GM12878 (cell line): ENCODE results near the gene USP38. TPM values are rescaled to one million over a fixed set of nuclear protein-coding genes. Genes with fewer than 3 reads are reported as not detected.

ENCODE experiments used
- ATAC-seq: fragments of 200-7000 bp; cut with Tn5 transposase; 3 replicates; pipeline ENCODE4 v1.9.1; 2020; ENCODE audit warnings: mild to moderate bottlenecking, moderate library complexity
- BruUV-seq: library from RNA; stranded (reverse); fragments of 400-500 nt; replicated peaks from 2 replicates; lab custom pipeline; 2021; lab: Mats Ljungman, UMichigan
- CTCF ChIA-PET: fragments of 300-600 bp; sonication (Branson Sonifier 250); formaldehyde crosslinking; extraction: SDS; loops from one replicate; lab custom pipeline; 2021; ENCODE audit warnings: inconsistent platforms; lab: Yijun Ruan, JAX
- POLR2A ChIA-PET: fragments of 350-600 bp; formaldehyde crosslinking; extraction: SDS; loops from one replicate; lab custom pipeline; 2021; ENCODE audit warnings: inconsistent platforms; lab: Charles Lee
- RAD21 ChIA-PET: fragments of 300-600 bp; sonication (Branson Sonifier 250); formaldehyde crosslinking; loops from one replicate; lab custom pipeline; 2023; ENCODE audit warnings: antibody characterized with exemption; ENCODE audit not compliant: unreplicated experiment; lab: Charles Lee
- SMC1A ChIA-PET: fragments of 300-600 bp; sonication (Branson Sonifier 250); formaldehyde crosslinking; loops from one replicate; lab custom pipeline; 2023; ENCODE audit not compliant: unreplicated experiment, uncharacterized antibody; lab: Charles Lee
- DNase-seq: peaks from one replicate; pipeline ENCODE4 v3.0.0-alpha.2; 2011; ENCODE audit warnings: low read depth, low spot score
- FAIRE-seq: peaks from 3 replicates; lab custom pipeline; 2011; peaks lifted over from hg19 to GRCh38; lab: Jason Lieb, UNC
- H2AFZ ChIP-seq: 2 replicates; pipeline ENCODE4 v1.6.0; 2011; ENCODE audit warnings: low read depth, low read length, control low read depth; ENCODE audit not compliant: control insufficient read depth
- H3K27ac ChIP-seq: 2 replicates; pipeline ENCODE4 v1.5.1; 2011; ENCODE audit warnings: control low read depth; ENCODE audit not compliant: control insufficient read depth, insufficient read depth
- H3K27me3 ChIP-seq, 2 experiments: replicated peaks in 1 of 2; 2 replicates each; pipeline versions ENCODE4 v1.6.0 to v1.6.1; 2011; ENCODE audit warnings: low read length in 1 of 2; ENCODE audit not compliant: control insufficient read depth in 2 of 2, insufficient read depth in 2 of 2
- H3K36me3 ChIP-seq, 2 experiments: 2 replicates each; pipeline ENCODE4 v1.5.1; 2011; ENCODE audit warnings: low read length in 1 of 2; ENCODE audit not compliant: control insufficient read depth in 2 of 2, insufficient read depth in 2 of 2
- H3K4me1 ChIP-seq: 2 replicates; pipeline ENCODE4 v1.6.1; 2011; ENCODE audit warnings: mild to moderate bottlenecking, low read length, moderate library complexity, mixed read lengths; ENCODE audit not compliant: control insufficient read depth, insufficient read depth
- H3K4me2 ChIP-seq: 2 replicates; pipeline ENCODE4 v1.6.0; 2011; ENCODE audit warnings: control low read depth; ENCODE audit not compliant: control insufficient read depth, insufficient read depth
- H3K4me3 ChIP-seq: fragments of 200-600 bp; sonication (generic); 2 replicates; pipeline ENCODE4 v1.5.1; 2016
- H3K79me2 ChIP-seq: 2 replicates; pipeline ENCODE4 v1.6.0; 2011; ENCODE audit warnings: low read length; ENCODE audit not compliant: control insufficient read depth, insufficient read depth
- H3K9ac ChIP-seq: 2 replicates; pipeline ENCODE4 v1.8.0; 2011; ENCODE audit warnings: low read length, control low read depth, mixed read lengths; ENCODE audit not compliant: control insufficient read depth, insufficient read depth
- H3K9me3 ChIP-seq: replicated peaks from 3 replicates; pipeline ENCODE4 v1.5.1; 2011; ENCODE audit warnings: mild to moderate bottlenecking, low read length; ENCODE audit not compliant: control insufficient read depth, insufficient read depth
- H4K20me1 ChIP-seq: 2 replicates; pipeline ENCODE4 v1.6.0; 2011; ENCODE audit not compliant: control insufficient read depth, insufficient read depth
- CHD1 ChIP-seq: IDR thresholded peaks from 2 replicates; pipeline ENCODE4 v1.6.1; 2012; ENCODE audit warnings: low read depth, low read length, improper control_type of control experiment
- KLF5 ChIP-seq: fragments of 450-650 bp; IDR thresholded peaks from 2 replicates; pipeline ENCODE4 v1.6.1; 2014; ENCODE audit warnings: mild to moderate bottlenecking; ENCODE audit not compliant: partially characterized antibody
- MEF2A ChIP-seq: IDR thresholded peaks from 2 replicates; pipeline ENCODE4 v1.6.1; 2011; ENCODE audit warnings: low read depth, mild to moderate bottlenecking, low read length, moderate library complexity; ENCODE audit not compliant: insufficient read depth
- NR2C1 ChIP-seq: fragments of 450-650 bp; IDR thresholded peaks from 2 replicates; pipeline ENCODE4 v1.6.1; 2017; ENCODE audit warnings: antibody characterized with exemption, mild to moderate bottlenecking, moderate library complexity
- PML ChIP-seq: IDR thresholded peaks from 2 replicates; pipeline ENCODE4 v1.6.1; 2012; ENCODE audit warnings: low read length, inconsistent platforms
- RBBP5 ChIP-seq: fragments of 200-600 bp; sonication (generic); conservative IDR thresholded peaks from 2 replicates; pipeline ENCODE4 v1.6.1; 2016
- RFX5 ChIP-seq: IDR thresholded peaks from 2 replicates; pipeline ENCODE4 v1.6.1; 2011; ENCODE audit warnings: low read depth, low read length, improper control_type of control experiment
- YY1 ChIP-seq: IDR thresholded peaks from 2 replicates; pipeline ENCODE4 v1.6.1; 2011; ENCODE audit warnings: low read depth, mild to moderate bottlenecking, low read length
- WGBS: methylation state at CpG from one replicate; pipeline ENCODE4 v1.1.6; 2016; ENCODE audit warnings: low lambda C conversion rate; ENCODE audit not compliant: insufficient replicate concordance, insufficient coverage; ENCODE audit errors: missing lambda C conversion rate; 5-methylcytosine and 5-hydroxymethylcytosine counted together
- in situ Hi-C: fragments of 300-500 bp; cut with MboI; formaldehyde crosslinking; loops from 9 replicates; pipeline ENCODE4 v1.14.3; 2018; ENCODE audit warnings: mixed read lengths
- intact Hi-C: fragments of 100-400 bp; cut with micrococcal nuclease; formaldehyde crosslinking; loops from one replicate; pipeline ENCODE4 v1.14.2; 2022; ENCODE audit not compliant: unreplicated experiment
- polyA plus RNA-seq, 11 experiments: library from polyadenylated mRNA; depleted of rRNA in 4 of 11; unstranded in 6 of 11; stranded (reverse) in 5 of 11; fragments of >200 nt; fragmentation: Nextera tagmentation in 4 of 11; fragmentation: Illumina TruSeq in 1 of 11; extraction: Ambion mirVana in 4 of 11; extraction: Trizol in 1 of 11; gene quantifications; 1 replicate in 1 of 11; 2 replicates in 10 of 11; pipeline versions ENCODE4 v1.2.1 to v1.2.3, GENCODE V29; 2011 to 2016; ENCODE audit warnings: inconsistent platforms in 2 of 11, missing spikeins in 2 of 11, low read depth in 1 of 11
- total RNA-seq, 4 experiments: library from RNA; depleted of rRNA in 3 of 4; stranded (reverse); fragments of >200 nt in 3 of 4; fragmentation: Illumina TruSeq in 1 of 4; extraction: Trizol in 1 of 4; gene quantifications; 2 replicates each; pipeline versions ENCODE4 v1.2.1 to v1.2.3, GENCODE V29; 2013 to 2021
- TF ChIP-seq, protein P1 (sequence below): fragments of 450-650 bp; IDR thresholded peaks from 2 replicates; pipeline ENCODE4 v1.6.1; 2016; ENCODE audit warnings: mild to moderate bottlenecking, moderate library complexity, borderline replicate concordance
- TF ChIP-seq, protein P2 (sequence below): fragments of 450-650 bp; IDR thresholded peaks from 2 replicates; pipeline ENCODE4 v1.6.1; 2017; ENCODE audit warnings: mild to moderate bottlenecking, moderate library complexity
- TF ChIP-seq, protein P3 (sequence below): fragments of 450-650 bp; IDR thresholded peaks from 2 replicates; pipeline ENCODE4 v1.6.1; 2017; ENCODE audit warnings: borderline replicate concordance

USP38 gene
- total and polyA plus RNA-seq, 10 of the 15 experiments (the other 5 are each of a cell fraction or from before 2014, with no cell fraction given) = 4.4 to 19.0 (median 14.7) TPM

DNA sequence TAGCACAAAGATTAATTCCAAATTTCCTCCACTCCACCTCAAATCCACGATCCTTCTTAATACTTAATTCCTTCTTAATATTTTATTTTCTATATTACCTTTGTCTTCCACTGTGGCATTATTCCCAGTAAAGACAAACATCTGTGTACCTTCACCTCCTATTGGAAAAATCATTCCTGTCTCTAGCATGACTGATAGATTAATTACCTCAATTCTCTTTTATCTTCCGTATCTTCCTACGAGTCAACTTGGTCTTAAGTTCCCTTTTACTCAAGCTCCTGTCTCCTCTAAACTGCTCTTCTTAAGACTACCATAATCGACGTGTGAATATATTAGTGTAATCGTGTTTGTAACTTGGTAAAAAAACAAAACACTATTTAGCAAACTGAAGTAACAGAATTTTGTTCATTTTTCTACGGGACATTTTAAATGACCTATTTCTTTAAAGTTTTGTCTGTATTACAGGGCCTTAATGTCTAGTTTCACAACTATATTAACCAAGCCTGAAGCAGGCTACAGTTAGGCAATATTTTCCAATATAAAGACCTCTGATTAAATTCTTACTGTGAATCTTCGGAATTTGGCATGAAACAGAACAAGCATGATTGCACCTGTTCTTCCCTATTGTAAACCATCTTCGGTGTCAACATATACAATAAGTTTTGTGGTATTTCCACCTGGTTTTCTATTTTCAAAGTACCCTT is 1.1 kb upstream of the USP38 start:
- Histone ChIP-seq H3K36me3 (no peaks in the 10 kb centered on the region), H3K9me3 (no peaks in the 10 kb centered on the region), H3K79me2 (peaks cover 56% of the 10 kb centered on the region), H3K4me1 (no peaks in the 10 kb centered on the region), H3K27me3 (no peaks in the 10 kb centered on the region), H3K27ac (peak overlapping the region; percentile 77), H3K4me3 (peak overlapping the region; percentile 87), H3K4me2 (peak overlapping the region; percentile 86), H2AFZ (peak overlapping the region; percentile 96), H3K9ac (peak overlapping the region; percentile 71), H4K20me1 (no peaks in the 10 kb centered on the region)
- SMC1A ChIA-PET = interaction anchor here (1.0 kb wide), 1 partner anchor 192 kb away, joined by 4 read pairs; no protein-coding TSS in a partner anchor
- POLR2A ChIA-PET = no interaction called here
- no peak for DNase-seq
- WGBS = 50% methylated on average over 9 of the region's 9 CpGs
- RAD21 ChIA-PET = no interaction called here
- intact Hi-C loops = no loop called here
- no peak for FAIRE-seq
- no peak for ATAC-seq
- TF ChIP-seq RFX5 (no peak), MEF2A (no peak), YY1 (no peak), PML (no peak), RBBP5 (no peak), KLF5 (no peak), CHD1 (no peak), NR2C1 (no peak)
- TF ChIP-seq, protein P1, sequence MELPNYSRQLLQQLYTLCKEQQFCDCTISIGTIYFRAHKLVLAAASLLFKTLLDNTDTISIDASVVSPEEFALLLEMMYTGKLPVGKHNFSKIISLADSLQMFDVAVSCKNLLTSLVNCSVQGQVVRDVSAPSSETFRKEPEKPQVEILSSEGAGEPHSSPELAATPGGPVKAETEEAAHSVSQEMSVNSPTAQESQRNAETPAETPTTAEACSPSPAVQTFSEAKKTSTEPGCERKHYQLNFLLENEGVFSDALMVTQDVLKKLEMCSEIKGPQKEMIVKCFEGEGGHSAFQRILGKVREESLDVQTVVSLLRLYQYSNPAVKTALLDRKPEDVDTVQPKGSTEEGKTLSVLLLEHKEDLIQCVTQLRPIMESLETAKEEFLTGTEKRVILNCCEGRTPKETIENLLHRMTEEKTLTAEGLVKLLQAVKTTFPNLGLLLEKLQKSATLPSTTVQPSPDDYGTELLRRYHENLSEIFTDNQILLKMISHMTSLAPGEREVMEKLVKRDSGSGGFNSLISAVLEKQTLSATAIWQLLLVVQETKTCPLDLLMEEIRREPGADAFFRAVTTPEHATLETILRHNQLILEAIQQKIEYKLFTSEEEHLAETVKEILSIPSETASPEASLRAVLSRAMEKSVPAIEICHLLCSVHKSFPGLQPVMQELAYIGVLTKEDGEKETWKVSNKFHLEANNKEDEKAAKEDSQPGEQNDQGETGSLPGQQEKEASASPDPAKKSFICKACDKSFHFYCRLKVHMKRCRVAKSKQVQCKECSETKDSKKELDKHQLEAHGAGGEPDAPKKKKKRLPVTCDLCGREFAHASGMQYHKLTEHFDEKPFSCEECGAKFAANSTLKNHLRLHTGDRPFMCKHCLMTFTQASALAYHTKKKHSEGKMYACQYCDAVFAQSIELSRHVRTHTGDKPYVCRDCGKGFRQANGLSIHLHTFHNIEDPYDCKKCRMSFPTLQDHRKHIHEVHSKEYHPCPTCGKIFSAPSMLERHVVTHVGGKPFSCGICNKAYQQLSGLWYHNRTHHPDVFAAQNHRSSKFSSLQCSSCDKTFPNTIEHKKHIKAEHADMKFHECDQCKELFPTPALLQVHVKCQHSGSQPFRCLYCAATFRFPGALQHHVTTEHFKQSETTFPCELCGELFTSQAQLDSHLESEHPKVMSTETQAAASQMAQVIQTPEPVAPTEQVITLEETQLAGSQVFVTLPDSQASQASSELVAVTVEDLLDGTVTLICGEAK = no peak
- TF ChIP-seq, protein P2, sequence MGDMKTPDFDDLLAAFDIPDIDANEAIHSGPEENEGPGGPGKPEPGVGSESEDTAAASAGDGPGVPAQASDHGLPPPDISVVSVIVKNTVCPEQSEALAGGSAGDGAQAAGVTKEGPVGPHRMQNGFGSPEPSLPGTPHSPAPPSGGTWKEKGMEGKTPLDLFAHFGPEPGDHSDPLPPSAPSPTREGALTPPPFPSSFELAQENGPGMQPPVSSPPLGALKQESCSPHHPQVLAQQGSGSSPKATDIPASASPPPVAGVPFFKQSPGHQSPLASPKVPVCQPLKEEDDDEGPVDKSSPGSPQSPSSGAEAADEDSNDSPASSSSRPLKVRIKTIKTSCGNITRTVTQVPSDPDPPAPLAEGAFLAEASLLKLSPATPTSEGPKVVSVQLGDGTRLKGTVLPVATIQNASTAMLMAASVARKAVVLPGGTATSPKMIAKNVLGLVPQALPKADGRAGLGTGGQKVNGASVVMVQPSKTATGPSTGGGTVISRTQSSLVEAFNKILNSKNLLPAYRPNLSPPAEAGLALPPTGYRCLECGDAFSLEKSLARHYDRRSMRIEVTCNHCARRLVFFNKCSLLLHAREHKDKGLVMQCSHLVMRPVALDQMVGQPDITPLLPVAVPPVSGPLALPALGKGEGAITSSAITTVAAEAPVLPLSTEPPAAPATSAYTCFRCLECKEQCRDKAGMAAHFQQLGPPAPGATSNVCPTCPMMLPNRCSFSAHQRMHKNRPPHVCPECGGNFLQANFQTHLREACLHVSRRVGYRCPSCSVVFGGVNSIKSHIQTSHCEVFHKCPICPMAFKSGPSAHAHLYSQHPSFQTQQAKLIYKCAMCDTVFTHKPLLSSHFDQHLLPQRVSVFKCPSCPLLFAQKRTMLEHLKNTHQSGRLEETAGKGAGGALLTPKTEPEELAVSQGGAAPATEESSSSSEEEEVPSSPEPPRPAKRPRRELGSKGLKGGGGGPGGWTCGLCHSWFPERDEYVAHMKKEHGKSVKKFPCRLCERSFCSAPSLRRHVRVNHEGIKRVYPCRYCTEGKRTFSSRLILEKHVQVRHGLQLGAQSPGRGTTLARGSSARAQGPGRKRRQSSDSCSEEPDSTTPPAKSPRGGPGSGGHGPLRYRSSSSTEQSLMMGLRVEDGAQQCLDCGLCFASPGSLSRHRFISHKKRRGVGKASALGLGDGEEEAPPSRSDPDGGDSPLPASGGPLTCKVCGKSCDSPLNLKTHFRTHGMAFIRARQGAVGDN = no peak
- TF ChIP-seq, protein P3, sequence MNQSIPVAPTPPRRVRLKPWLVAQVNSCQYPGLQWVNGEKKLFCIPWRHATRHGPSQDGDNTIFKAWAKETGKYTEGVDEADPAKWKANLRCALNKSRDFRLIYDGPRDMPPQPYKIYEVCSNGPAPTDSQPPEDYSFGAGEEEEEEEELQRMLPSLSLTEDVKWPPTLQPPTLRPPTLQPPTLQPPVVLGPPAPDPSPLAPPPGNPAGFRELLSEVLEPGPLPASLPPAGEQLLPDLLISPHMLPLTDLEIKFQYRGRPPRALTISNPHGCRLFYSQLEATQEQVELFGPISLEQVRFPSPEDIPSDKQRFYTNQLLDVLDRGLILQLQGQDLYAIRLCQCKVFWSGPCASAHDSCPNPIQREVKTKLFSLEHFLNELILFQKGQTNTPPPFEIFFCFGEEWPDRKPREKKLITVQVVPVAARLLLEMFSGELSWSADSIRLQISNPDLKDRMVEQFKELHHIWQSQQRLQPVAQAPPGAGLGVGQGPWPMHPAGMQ = no peak
- CTCF ChIA-PET = no interaction called here
- in situ Hi-C loops = no loop called here
- BruUV-seq = TSS peak; percentile 95
